Activated CD8-positive, alpha-beta memory T cell treated with anti-CD3 and anti-CD28 coated beads for 1 hour (primary cell): ENCODE measurements around the gene EIF4G1.

Source experiments
- DNase-seq, 2 donors: peaks; one replicate each; pipeline ENCODE4 v3.0.0-alpha.2; 2020; ENCODE audit warnings: low read depth in 1 of 2; ENCODE audit errors: extremely low read depth in 1 of 2

The EIF4G1 gene

DNA sequence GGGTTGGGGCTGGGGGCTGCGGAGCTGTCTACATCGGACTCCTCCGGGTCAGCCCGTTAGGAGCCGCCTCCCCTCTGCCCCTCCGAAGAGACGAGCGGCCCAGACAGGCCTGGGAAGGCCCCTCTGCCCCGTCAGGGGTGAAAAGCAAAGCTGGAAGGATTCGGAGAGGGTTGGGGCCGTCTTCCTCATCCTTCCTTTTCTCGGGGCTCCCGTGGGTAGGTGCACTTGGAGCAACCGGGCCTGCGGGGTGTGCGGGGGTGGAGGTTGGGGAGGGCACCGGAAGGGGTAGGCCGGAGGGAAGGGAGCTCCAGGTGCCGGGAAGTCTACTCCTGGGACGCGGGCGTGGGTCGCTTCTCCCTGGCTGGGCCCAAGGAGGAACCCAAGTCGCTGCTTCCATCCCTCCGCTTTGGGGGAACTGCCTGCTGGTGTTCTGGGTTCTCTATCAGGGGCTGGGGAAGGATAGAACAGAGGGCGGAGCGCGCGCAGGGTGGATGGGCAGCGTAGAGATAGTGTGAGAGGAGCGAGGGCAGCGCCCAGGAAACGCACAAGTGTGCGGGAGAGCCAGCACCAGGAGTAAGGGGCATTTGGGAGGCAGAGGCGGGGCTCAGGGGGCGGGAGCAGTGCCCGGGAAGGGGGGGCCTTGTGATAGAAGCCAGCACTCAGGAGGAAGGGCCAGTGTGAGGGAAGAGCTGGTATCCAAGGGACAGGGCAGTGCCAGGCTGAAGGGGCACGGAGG, 47.7 kb downstream of the EIF4G1 start:
- DNase-seq: peak; percentile 6 to 17

DNA sequence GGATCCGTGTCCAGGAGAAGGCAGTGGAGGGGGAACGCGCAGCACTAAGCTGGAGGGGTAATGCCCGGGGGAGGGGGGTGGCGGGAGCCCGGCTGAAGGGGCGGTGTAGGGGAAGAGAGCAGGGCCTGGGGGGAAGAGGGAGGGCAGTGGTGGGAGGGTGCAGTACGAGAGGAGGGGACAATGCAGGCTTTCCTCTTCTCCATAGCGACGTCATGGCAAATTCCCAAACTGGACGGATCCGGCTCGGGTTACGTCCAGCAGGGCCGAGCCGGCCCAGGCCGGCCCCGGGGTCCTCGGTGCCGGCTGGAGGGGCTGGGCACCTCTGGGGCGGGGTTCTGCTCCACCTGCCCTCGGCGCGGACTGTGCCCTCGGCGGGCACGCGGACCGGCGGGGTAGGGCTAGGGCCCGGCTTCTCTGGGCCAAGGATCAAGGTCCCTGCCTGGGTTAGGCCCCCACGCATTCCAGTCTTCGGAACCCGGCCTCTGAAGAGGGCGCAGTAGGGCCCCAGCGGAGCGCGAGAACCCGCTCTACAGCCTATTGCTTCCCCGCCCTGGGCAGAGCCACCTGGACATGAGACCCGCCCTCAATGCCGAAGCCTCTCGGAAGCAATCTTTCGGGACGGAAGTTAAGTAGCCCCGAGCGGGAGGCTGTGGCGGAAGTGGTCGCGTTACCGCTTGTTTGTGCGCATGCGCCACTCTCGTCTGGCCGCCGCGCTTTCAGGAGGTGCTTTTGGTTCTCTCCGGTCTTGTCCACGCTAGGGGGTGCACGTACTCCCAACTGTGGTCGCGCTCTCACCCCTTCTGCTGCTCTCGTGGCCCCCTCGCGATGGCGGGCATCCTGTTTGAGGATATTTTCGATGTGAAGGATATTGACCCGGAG, 48.5 kb downstream of the EIF4G1 start:
- DNase-seq: peak; percentile 90 to 91

- no peak for DNase-seq
These were observed 52.3 kb downstream of the EIF4G1 start for GRCh38 chr3:184366619-184367289.

GRCh38 chr3:184368116-184368515, 53.7 kb downstream of the EIF4G1 start:
- no peak for DNase-seq

- no peak for DNase-seq
These were observed 54.3 kb downstream of the EIF4G1 start for GRCh38 chr3:184368586-184369183.

GRCh38 chr3:184371570-184372018, 57.2 kb downstream of the EIF4G1 start:
- DNase-seq: peak; percentile 7 to 22

- DNase-seq: no peak
These were observed 58.0 kb downstream of the EIF4G1 start for GRCh38 chr3:184372296-184372821.

- DNase-seq: no peak
These were observed 58.5 kb downstream of the EIF4G1 start for GRCh38 chr3:184372911-184373310.

GRCh38 chr3:184373422-184373821, 59.0 kb downstream of the EIF4G1 start:
- no peak for DNase-seq

DNA sequence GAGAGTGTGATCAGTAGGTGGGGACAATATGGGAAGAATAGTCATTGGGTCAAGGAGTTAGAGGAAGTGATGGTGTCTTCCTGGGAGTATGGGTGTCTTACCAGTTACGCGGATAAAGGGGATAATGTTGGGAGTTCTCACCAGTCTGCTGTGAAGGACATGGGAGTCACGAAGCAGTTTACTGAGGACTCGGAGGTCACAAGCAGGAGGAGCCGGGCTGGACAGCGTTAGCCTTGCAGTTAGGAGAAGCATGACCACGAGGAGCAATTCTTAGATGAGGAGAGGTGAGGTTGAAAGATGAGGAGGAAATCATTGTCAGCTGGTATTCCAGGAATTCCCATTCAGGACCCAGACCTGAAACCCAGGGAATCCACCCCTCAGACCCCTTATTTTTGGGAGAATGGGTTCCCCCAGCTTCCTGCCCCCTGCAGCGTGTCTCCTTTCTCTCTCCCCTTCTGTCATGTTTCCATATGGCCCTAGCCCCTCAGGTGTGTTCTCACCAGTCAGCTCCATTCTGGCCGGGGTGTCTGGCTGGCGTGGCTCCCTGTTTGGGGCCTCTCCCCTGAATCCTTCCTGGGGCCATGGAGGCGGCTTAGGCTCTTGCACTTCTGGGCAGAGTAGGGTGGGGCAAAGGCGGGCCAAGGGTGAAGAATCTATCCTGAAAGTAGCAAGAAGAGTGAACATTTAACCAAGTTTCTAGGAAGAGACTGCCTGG, 61.5 kb downstream of the EIF4G1 start:
- no peak for DNase-seq

GRCh38 chr3:184377374-184377773, 63.0 kb downstream of the EIF4G1 start:
- no peak for DNase-seq

DNA sequence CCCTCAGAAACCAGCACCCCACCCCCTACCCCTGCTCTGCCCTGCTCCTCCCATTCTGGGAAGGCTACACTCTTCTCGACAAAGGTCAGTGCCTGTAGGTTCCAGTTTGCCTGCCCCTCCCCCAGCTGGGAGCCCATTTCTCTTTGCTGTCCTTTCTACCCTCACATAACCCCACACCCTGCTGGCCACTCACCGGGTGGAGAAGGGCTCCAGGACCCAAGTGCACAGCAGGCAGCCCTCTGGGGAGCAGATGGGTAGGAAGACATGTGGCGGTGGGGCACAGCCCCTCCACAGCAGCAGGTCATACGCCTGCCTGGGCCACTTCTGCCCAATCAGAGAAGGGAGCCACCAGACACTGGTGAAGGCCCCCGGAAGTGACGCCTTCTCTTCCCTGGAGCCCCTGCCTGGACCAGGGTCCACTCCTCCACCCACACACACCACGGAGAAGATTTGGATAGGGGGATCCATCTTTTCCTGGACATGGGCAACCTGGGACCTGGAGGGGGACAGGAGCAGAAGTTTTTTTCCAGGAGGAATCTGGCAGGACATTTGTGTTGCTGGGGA, 63.6 kb downstream of the EIF4G1 start, which contains the start of gene THPO:
Gene THPO (minus strand): TSS at position 326 of the 564 bp plus-strand sequence. CDS start 1,948 bp downstream, outside the sequence.
- DNase-seq: no peak

GRCh38 chr3:184378651-184379357, 64.4 kb downstream of the EIF4G1 start:
- no peak for DNase-seq

DNA sequence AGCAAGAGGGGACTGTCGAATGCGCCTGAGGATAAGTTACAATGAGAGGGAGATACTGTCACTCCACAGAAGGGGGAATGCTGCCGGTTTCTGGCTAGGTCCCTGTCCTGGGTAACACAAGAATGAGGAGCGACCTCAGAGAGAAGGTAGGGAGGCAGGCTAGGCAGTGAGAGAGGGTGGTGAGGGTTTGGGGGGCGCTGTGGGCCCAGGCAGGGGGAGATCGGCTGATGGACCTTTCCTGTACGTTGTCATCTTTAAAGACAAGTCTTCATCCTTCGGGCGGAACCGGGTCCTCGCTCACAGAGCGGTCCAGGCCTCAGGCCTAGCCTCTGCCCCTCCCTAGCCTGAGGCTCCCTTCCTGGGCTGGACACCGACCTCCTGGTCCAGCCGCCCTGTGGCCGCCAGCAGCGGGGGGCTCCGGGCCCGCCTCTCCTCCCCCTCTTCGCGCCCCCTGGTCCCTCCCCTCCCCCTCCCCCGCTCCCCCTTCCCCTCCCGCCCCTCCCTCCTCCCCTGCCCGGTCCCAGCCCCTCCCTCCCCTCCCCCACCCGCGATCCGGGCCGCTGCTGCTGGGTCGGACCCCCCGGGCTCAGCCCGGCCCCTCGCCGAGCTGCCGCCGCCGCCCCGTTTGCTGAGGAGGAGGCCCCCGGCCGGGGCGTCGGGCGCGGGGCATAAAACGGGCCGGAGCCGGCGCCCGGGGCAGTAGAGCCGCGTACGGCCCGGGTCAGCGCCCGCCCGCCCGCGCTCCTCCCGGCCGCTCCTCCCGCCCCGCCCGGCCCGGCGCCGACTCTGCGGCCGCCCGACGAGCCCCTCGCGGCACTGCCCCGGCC, 65.2 kb downstream of the EIF4G1 start, which contains the start of gene CHRD:
Gene CHRD (plus strand): TSS at position 697 of the 827 bp plus-strand sequence. CDS start 265 bp downstream, outside the sequence.
- no peak for DNase-seq

GRCh38 chr3:184380185-184380626, 65.8 kb downstream of the EIF4G1 start:
- DNase-seq: no peak

DNA sequence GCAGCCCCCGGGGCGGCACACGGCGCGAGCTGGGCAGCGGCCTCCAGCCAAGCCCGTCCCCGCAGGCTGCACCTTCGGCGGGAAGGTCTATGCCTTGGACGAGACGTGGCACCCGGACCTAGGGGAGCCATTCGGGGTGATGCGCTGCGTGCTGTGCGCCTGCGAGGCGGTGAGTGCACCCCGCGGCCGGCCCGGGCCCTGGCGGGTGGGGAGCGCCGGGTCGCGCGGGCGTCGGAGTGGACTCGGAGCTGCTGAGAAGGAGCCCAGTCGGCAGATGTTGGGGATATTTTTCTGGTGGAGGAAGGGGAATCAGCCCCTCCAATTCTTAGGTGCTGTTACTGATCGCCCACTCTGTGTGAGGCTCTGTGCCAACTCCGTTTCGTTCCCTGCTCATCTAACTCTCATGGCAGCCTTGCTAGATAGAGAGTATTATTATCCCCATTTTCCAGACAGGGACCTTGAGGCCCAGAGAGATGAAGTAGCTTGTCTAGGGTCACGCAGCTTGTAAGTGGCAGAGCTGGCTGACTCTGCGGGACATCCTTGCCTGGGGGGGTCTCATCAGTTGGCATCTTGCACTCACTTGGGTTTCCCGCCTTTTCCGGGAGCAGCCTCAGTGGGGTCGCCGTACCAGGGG, 66.3 kb downstream of the EIF4G1 start:
- DNase-seq: no peak
